GM04504 (cell line): Measurements from ENCODE around the gene GNPTG.
"Not testable (repeated sequence)": the region's sequence is repeated elsewhere in the genome, so short reads cannot be mapped to it uniquely, and the experiment has no call there.

ENCODE experiments used
- DNase-seq: peaks from one replicate; pipeline ENCODE4 v3.0.0-alpha.2; 2012; ENCODE audit warnings: low read depth

Gene GNPTG

DNA sequence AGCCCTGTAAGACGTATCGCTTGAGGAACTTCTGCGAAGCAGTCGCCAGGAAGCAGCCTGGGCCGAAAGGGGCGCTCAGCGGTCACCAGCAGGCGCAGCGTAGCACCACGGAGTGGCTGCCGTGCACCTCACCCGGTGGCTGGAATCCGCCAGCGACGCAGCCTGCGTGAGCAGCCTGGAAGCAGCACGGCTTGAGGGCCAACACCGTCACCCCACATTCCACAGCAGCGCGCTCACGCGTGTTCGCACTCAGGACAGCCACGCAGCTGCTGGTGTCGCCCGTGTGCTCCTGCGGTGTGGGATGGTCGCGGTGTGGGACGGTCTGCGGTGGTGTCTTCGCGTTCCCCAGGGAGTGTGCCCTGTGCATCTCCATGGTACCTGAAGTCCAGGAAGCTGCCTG is 32.7 kb upstream of the GNPTG start:
- DNase-seq, result no peak

DNA sequence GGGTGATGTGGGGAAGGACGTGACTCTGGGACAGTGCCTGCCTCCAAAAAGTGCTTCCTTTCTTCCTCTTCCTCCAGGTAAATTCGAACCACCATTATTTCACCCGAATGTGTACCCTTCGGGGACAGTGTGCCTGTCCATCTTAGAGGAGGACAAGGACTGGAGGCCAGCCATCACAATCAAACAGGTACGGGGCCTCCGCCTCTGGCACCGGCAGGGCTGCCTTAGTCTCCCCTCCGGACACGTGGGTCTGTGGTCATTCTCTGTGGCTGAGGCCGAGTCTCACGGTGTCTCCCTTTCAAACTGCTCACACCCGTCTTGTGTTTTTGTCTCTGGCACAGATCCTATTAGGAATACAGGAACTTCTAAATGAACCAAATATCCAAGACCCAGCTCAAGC is 31.6 kb upstream of the GNPTG start:
- no peak for DNase-seq

DNA sequence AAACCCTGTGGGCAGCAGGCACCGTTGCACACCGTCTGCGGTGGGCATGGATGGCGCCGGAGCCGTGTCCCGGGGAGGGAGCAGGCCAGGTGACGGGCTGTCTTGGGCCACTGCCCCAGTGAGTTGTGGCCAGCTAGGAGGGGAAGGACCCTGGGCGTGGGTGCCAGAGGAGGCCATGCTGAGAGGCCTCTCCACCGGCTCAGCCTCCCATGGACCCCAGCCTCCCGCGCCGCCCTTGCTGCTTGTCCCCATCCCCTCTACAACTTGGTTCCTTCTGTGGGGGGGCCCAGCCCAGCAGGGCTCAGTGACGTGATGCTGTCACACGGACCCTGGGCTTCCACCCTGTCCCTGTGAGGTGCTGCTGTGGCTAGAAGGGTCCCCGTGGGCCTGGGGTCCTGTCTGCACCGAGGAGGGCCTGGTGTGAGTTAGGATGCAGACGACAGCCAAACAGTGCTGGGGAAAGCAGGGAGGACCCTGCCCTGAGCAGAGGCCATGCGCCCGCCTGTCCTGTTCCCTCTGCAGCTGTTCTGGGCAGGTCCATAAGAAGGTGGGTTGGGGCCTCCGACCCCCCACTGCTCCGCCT is 31.0 kb upstream of the GNPTG start:
- no peak for DNase-seq

DNA sequence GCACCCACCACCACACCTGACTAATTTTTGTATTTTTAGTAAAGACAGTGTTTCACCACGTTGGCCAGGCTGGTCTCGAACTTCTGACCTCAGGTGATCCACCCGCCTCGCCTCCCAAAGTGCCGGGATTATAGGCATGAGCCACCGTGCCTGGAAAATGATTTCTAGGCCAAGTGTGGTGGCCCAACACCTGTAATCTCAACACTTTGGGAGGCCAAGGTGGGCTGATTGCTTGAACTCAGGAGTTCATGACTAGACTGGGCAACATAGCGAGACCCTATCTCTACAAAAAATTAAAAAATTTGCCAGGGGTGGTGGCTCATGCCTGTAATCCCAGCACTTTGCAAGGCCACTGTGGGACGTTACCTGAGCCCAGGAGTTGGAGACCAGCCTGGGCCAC is 29.3 kb upstream of the GNPTG start:
- DNase-seq, result no peak

DNA sequence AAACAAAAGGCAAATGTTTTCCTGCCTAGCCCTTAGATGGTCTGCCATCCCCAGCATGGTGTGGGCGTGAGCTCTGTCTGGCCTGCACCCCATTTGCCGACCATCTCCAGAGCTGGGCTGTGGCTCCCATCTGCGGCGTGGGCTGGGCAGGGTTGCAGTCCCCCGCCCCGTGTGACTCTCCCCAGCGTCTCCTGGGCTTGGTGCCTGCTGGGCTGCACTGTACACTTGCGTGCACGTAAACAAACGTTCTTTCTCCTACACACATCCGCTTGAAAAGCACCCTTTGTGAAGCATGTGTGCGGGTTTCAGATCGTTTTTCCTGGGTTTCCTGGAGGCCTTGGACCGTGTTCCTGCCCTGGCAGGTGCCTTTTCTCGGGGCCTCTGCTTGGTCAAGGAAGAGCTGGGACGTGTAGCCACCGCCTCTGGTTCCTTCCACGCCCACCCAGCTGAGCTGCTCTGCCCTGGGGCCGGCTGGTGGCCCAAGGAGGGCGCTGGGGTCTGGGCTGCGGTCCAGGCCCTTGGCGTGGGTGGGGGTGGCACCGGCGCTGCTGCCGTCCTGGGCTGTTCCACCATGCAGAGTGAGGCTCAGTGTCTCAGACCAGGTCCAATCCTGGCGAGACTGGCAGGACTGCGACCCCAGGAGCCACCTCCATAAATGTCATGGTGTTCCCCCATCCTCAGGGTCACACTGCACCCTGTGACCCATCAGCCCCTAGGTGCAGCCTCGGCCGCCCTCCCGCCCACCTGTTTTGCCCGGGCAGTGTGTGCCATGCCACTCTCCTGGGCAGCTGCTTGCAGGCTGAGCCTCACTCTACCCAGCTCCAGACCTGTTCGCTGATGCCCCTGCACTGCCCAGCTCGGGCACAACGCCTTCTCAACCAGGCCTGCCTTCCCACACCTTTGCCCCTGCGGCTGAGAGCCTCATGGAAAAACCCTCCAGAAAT is 28.2 kb upstream of the GNPTG start:
- no peak for DNase-seq

DNA sequence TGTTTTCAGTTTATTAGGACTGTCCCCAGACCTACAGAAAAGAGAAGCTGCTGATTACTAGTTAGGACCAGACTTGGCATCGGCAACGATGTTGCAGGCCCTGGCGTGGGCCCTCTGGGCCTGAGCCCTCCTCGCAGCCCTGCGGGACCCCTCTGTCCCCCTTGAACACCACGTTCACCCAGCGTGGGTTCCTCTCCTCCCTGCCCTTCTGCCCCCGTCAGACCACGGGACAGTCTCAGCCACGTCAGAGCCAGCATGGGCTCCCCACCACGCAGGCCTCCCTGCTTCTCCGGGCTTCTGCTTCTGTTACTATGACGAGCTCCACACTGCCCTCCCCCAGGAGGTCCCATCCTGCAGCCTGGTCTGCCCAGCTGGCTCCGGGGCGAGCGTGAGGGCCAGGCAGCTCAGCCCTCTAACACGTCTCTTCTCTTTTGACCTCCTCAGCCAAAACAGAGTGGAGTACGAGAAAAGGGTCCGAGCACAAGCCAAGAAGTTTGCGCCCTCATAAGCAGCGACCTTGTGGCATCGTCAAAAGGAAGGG is 27.4 kb upstream of the GNPTG start:
- no peak for DNase-seq

DNA sequence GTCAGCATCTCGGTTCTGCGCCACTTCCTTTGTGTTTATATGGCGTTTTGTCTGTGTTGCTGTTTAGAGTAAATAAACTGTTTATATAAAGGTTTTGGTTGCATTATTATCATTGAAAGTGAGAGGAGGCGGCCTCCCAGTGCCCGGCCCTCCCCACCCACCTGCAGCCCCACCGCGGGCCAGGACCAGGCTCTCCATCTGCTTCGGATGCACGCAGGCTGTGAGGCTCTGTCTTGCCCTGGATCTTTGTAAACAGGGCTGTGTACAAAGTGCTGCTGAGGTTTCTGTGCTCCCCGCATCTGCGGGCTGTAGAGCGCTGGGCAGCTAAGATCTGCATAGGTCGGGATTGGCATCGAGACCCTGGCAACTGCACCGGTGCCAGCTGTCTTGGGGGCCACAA is 26.5 kb upstream of the GNPTG start:
- no peak for DNase-seq

DNA sequence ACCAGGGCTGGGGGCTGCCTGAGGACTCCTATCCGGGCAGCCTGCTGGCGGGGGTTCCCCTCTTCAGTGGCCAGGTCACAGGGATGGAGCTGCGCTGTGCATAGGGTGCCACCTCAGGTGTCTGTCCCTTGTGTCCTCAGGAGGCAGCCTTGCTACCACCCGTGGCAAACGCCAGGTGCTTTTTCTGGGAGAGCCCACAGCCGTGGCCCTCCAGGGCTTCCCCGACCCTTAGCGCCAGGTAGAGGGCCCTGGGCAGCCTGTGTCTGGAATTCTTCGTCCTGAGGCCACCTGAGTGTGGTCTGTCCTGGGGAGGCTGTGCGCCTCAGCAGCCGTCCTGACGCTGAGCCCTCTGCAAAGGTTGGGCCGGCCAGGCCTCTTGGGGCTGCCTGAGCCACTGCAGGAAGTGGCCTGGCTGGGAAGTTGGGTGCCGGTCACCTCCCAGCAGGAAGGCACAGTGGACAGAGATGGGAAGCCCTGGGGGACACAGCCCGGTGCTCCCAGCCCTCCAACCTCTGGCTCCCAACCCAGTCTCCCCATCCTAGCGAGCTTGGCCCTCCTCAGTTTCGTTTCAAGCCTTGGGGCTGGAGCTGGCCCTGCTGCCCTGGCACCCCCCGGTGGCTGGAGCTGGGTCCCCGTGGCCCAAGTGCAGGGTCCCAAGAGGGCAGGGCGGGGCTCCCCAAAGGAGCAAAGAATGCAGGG is 25.9 kb upstream of the GNPTG start:
- DNase-seq, result no peak

DNA sequence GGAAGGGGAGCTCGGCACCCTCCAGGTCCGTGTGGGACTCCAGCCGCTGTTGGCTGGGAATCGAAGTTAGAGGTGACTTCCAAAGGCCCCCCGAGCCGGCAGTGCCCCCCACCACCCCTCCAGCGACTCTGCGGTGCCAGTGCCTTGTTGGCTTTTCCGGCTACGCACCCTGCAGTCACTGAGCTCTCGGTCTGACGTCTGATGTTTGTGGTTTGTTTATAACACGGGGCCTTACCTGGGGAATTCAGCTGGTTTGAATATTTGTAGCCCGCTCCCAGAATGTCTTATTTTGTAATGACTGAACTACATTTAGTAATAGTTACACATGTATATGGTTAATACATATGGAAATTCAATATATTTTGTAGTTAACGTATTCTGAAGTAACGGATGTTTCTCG is 25.3 kb upstream of the GNPTG start:
- no peak for DNase-seq

DNA sequence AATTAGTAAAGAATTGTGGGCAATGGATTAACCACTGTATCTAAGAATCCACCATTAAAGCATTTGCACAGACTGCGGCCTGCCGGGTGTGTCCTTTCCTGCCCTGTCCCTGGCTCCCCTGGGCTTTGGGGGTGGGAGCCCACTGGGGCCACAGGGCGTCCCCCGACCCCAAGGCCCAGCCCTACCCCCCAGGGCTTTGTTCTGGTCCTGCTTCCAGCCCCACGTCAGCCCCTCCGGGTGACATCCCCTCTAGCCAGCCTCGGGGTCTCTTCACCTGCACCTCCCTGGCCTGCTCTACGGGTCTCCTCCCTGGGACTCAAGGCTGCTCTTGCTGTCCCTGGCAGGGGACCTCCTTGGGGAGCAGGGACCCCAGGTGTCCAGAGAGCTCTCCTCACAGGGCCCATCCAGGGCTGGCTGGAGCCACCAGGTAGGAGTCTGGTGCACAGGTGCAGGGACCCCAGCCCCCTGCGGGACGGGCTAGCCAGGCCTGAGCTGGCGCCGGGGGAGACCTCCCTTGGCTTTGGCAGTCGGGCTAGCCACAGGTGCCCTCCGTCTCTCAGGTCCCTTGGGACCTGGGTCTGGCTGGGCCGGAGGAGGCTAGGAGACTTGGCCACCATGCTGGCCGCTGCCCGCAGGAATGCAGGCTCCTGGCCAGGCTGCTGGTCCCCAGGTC is 24.6 kb upstream of the GNPTG start:
- DNase-seq, result no peak

DNA sequence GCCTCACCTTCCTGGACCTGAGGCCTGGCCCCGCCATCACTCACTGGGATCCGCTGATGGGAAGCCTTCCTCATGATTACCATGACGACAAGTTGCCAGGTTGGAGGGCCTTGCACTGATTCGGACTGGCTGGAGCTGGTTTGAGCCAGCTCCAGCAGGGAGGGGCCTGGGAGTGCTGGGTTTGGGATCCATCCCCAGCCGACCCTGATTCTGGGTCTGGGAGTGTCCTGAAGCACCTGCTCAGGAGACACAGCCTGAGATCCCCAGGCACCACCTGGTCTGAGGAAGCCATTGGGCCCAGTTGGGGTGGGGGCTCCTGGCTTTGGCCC is 24.1 kb upstream of the GNPTG start:
- DNase-seq, result no peak

DNA sequence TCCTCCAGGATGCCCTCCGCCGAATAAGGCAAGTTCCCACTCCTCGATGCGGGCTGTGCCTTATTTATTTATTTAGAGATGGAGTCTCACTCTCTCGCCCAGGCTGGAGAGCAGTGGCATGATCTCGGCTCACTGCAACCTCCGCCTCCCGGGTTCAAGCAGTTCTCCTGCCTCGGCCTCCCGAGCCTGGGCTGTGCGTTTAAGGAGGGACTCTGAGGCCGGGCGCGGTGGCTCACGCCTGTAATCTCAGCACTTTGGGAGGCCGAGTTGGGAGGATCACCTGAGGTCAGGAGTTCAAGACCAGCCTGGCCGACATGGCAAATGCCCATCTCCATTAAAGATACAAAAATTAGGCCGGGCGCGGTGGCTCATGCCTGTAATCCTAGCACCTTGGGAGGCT is 23.6 kb upstream of the GNPTG start:
- not testable (repeated sequence) for DNase-seq

DNA sequence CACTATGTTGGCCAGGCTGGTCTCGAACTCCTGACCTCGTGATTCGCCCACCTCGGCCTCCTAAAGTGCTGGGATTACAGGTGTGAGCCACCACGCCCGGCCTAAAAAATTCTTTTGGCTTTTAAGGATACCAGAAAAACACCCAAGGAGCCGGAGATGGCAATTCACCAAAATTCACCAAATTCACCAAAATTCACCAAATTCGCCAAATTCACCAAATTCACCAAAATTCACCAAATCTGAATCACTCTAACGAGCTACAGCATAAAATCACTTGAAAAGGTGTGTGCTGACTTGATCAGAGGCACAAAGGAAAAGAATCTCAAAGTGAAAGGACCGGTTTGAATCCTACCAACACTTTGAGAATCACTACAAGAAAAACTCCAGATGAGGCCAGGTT is 22.8 kb upstream of the GNPTG start:
- DNase-seq, result not testable (repeated sequence)

DNA sequence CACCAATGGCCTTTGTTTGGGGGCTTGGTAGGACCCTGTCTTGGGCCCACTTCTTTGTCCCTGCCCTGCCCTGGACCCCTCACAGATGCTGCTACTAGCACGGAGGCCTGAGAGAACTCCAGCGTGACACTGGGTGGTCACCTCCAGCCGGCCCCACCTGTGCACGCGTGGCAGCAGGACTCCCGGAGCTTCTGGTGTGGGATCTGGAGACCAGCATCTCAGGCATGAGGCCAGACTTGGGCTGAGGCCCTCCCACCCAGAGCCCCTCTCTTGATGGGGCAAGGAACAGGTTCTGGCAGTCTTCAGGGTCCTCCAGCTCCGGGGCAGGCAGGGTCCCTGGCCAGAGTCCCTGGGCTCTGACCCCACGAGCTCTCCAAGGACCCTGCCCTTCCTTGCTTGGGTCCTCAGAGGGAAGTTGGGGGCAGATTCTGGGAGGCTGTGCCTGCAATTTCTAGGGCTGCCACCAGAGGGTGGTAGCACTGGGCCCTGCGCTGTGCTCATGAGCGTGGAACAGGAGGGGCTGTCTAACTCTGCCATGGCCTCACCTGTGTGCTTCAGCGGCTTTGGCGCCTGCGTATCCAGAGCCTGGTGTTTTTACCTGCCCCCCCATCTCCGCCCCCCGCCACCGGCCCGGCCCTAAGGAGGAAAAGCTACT is 21.3 kb upstream of the GNPTG start:
- DNase-seq, result no peak

DNA sequence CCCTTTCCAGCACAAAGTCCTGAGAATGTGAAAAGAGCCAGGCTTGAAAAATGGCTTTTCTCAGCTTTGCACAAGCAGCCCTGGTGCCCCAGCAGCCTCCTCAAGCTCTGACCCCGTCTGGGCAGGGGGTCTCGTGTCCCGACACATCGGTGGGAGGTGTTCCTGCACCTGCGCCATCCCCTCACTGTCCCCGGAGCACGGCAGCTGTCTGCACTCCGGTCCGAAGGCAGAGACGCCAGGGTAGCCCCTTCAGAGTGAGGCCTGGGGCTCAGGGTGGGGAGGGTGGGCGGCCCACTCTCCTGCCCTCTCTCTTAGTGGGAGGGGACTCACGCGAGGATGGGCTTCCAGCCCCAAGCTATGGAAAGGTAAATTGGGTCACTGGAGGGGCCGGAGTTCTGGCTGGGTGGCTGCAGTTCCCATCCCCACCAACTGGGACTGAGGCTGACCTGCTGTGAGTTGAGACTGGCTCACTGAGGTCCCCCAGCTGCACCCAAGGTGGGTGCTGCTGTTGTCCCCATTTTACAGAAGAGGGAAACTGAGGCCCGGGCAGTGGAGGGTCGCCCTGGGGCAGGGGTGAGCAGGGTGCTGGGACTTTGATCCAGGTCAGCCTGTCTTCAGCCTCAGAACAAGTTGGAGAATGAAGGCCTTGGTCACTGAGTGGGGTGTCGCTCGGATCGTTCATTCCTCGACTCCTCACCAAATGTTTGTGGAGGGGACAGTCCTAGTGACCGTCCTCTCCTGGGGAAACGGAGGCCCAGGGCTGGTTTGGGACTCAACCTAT is 20.6 kb upstream of the GNPTG start:
- DNase-seq, result no peak

DNA sequence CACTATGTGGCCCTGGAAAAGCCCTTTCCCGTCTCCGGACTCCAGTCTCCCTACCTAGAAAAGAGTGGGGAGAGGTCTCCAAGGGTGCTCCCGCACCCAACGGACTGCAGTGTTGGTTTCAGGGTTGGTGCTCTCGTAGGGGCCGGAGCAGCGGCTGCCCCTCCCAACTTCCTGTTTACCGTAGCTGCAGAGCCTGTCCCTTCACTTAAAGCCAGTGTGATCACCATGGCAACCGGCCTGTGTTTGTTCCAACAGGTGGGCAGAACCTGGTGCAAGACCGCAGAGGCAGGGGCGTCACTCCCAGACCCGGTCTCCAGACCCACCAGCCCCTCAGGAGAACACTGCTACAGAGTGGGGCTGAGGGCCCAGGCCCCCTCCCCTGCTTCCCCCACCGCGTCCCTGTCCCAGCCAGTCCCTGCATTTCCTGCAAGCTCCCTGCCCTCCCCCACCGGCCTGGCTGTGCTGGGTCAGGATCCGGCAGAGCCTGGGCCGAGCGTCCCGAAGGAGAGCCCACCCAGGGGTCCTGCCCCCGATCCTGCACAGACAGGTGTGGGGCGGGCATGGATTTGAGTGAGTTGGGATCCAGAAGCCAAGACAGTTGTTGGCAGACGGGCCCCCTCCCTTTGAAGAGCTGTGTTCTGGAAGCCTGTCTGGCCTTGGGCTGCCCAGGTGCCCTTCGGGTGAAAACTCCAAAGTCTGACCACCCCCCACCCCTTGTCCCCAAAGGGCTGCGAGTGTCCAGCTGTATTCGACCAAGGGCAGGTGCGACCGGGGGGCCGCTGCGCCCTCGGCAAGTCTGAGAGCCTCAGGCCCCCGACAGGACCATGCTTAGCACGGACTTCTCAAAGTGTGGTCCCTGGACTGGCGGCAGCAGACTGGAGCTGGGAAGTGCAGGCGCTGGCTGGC is 19.8 kb upstream of the GNPTG start:
- DNase-seq, result no peak

DNA sequence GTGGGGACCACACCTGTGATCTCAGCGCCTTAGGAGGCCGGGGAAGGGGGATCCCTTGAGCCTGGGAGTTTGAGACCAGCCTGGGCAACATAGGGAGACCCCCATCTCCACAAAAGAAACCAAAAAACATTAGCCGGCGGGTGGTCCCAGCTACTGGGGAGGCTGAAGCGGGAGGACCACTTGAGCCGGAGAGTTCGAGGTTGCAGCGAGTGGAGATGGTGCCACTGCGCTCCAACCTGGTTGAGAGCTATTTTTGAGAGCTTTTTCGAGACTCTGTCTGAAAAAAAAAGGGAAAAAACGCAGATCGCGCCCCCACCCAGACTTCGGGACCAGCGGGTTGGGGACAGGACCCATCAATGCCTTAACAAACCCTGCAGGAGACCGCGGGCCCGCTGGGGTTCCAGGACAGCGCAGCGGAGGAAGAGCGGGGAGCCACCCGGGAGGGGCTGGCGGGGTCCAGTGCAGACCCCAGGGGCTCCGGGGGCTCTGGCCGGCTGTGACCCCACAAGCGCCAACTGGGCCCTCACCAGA is 19.0 kb upstream of the GNPTG start:
- no peak for DNase-seq

DNA sequence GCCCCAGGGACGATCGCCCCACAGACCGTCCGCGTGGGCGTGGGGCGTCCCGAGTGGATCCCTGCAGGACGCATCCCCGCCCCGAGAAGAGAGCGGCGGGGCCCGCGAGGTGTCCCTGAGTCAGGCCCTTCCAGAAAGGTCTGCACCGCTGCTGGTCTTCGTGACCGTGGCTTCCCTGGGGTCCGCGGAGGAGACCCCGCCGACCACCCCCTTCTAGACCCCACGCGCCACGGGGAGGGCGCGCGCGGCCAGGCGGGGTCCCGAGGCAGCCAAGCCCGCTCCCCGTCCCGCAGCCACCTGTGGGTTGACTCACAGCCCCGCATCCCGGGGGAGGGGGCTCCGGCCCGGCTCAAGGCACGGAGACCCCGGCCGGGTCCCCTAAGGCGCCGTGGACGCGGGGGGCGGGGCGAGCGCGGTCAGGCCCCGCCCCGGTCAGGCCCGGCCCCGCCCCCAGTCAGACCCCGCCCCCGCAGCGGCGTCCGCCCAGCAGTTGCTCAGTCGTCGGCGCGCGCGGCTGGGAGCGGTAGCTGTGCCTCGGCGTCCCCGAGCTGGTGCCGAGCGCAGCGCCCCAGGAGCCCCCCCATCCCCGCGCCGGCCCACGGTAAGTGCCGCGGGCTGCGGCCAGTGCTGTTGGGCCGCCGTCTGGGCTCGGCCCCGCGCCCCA is 18.4 kb upstream of the GNPTG start, which contains the start of gene BAIAP3:
TSS of gene BAIAP3 (plus strand) at position 497 of the 664 bp plus-strand sequence. CDS start 4,905 bp downstream, outside the sequence.
- no peak for DNase-seq
